GM20431 (cell line): ENCODE data around the gene EHMT1.

Source experiments
- in situ Hi-C: fragments of 300-500 bp; cut with MseI, MboI; formaldehyde crosslinking; loops from one replicate; pipeline ENCODE4 v1.15.0; 2020; ENCODE audit warnings: low sequenced_read_pairs; ENCODE audit not compliant: unreplicated experiment

Gene EHMT1

GRCh38 chr9:137750566-137750965 is 131.8 kb downstream of the EHMT1 start:
- in situ Hi-C loops, result no loop called here

- in situ Hi-C loops, result no loop called here
Observed at GRCh38 chr9:137751616-137752015, 132.8 kb downstream of the EHMT1 start.

GRCh38 chr9:137752426-137752825 is 133.6 kb downstream of the EHMT1 start:
- in situ Hi-C loops, result no loop called here

- in situ Hi-C loops, result no loop called here
Observed at GRCh38 chr9:137753192-137753765, 134.5 kb downstream of the EHMT1 start.

- in situ Hi-C loops, result no loop called here
Observed at GRCh38 chr9:137755261-137755927, 136.6 kb downstream of the EHMT1 start.

- in situ Hi-C loops, result no loop called here
Observed at GRCh38 chr9:137756045-137756744, 137.4 kb downstream of the EHMT1 start.

- in situ Hi-C loops, result no loop called here
Observed at GRCh38 chr9:137757139-137757538, 138.3 kb downstream of the EHMT1 start.

GRCh38 chr9:137757613-137758029 is 138.8 kb downstream of the EHMT1 start:
- in situ Hi-C loops, result no loop called here

GRCh38 chr9:137758067-137758466 is 139.3 kb downstream of the EHMT1 start:
- in situ Hi-C loops, result no loop called here

GRCh38 chr9:137759117-137759516 is 140.3 kb downstream of the EHMT1 start:
- in situ Hi-C loops, result no loop called here

GRCh38 chr9:137759649-137760321 is 141.0 kb downstream of the EHMT1 start:
- in situ Hi-C loops, result no loop called here

GRCh38 chr9:137760426-137760825 is 141.6 kb downstream of the EHMT1 start:
- in situ Hi-C loops, result no loop called here

GRCh38 chr9:137761032-137761431 is 142.2 kb downstream of the EHMT1 start:
- in situ Hi-C loops, result no loop called here

- in situ Hi-C loops, result no loop called here
Observed at GRCh38 chr9:137761793-137762192, 143.0 kb downstream of the EHMT1 start.

- in situ Hi-C loops, result no loop called here
Observed at GRCh38 chr9:137762414-137763061, 143.7 kb downstream of the EHMT1 start.

GRCh38 chr9:137763271-137763955 is 144.6 kb downstream of the EHMT1 start:
- in situ Hi-C loops, result no loop called here

- in situ Hi-C loops, result no loop called here
Observed at GRCh38 chr9:137764171-137764671, 145.4 kb downstream of the EHMT1 start.

GRCh38 chr9:137764981-137765380 is 146.2 kb downstream of the EHMT1 start:
- in situ Hi-C loops, result no loop called here

GRCh38 chr9:137765536-137765935 is 146.7 kb downstream of the EHMT1 start:
- in situ Hi-C loops, result no loop called here

GRCh38 chr9:137771580-137771979 is 152.8 kb downstream of the EHMT1 start:
- in situ Hi-C loops, result no loop called here
